CD4-positive, alpha-beta T cell treated with Interleukin-6 for 4 hours (primary cell): ENCODE data around the gene CEACAM18.

Source experiments
- DNase-seq: peaks from one replicate; pipeline ENCODE4 v3.0.0-alpha.2; 2020; ENCODE audit warnings: mixed read lengths

The CEACAM18 gene

GRCh38 chr19:51539821-51540366 lies 61.6 kb downstream of the CEACAM18 start:
- no peak for DNase-seq
